ENCODE results near the gene TMEM86B. TPM values are rescaled to one million over a fixed set of nuclear protein-coding genes. Genes with fewer than 3 reads are reported as not detected.

TMEM86B gene, protein sequence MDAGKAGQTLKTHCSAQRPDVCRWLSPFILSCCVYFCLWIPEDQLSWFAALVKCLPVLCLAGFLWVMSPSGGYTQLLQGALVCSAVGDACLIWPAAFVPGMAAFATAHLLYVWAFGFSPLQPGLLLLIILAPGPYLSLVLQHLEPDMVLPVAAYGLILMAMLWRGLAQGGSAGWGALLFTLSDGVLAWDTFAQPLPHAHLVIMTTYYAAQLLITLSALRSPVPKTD
- 10.0 and 12.0 TPM in 2 replicates for total RNA-seq
- long read RNA-seq, partial matches to known transcripts: 0 of 2 reads
- long read RNA-seq, other reads (novel, unspliced or antisense): 0 of 2 reads

DNA sequence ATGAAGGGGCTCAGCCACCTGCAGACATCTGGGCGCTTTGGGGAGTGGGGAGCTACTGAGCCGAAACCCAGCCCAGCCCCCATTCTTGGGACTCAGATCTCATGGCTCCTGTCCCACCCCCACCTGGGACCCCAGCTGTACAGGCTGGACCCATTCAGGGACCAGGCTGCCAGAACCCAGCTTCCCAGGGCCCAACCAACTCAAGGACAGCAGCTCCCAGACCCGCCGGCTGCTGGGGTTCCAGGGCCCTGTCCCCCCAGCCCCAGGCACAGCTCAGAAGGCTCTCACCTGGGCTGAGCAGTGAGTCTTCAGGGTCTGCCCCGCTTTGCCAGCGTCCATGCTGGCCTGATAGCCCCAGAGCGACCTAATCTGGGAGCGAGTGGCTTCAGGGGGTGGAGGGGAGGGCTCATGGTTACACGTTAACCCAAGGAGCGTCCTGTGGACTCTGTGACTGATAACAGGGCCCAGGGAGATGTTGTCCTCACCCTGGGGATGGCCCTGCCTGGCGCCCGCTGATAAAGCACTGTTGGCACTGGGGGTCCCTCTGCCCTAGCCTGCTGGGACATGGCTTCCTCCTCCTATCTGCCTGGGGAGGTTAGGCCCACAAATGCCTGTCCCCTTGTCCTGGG lies at the start of gene TMEM86B:
Gene TMEM86B, minus strand, starts transcription at position 361 of the 629 bp plus-strand sequence. Its CDS starts 22 bp downstream, at position 339.
- no peak for DNase-seq (ENCODE audit: low spot score, unreplicated experiment)
- peaks cover 14% of the 10 kb centered on the region for H3K4me1 Mint-ChIP-seq (ENCODE audit: low read depth)
- TF ChIP-seq, protein P1, sequence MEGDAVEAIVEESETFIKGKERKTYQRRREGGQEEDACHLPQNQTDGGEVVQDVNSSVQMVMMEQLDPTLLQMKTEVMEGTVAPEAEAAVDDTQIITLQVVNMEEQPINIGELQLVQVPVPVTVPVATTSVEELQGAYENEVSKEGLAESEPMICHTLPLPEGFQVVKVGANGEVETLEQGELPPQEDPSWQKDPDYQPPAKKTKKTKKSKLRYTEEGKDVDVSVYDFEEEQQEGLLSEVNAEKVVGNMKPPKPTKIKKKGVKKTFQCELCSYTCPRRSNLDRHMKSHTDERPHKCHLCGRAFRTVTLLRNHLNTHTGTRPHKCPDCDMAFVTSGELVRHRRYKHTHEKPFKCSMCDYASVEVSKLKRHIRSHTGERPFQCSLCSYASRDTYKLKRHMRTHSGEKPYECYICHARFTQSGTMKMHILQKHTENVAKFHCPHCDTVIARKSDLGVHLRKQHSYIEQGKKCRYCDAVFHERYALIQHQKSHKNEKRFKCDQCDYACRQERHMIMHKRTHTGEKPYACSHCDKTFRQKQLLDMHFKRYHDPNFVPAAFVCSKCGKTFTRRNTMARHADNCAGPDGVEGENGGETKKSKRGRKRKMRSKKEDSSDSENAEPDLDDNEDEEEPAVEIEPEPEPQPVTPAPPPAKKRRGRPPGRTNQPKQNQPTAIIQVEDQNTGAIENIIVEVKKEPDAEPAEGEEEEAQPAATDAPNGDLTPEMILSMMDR (IDR thresholded peaks at IDR 0.05; ENCODE audit: unreplicated experiment): no peak
- H3K27ac Mint-ChIP-seq: peak within 1 kb of the TSS; percentile 82
- H3K9me3 Mint-ChIP-seq (ENCODE audit: low read depth): no peaks in the 10 kb centered on the region
- no peaks in the 10 kb centered on the region for H3K27me3 Mint-ChIP-seq
- H3K4me3 Mint-ChIP-seq (ENCODE audit: low read depth): peak within 1 kb of the TSS; percentile 44
- peaks cover 4% of the 10 kb centered on the region for H3K36me3 Mint-ChIP-seq (ENCODE audit: insufficient read depth)

DNA sequence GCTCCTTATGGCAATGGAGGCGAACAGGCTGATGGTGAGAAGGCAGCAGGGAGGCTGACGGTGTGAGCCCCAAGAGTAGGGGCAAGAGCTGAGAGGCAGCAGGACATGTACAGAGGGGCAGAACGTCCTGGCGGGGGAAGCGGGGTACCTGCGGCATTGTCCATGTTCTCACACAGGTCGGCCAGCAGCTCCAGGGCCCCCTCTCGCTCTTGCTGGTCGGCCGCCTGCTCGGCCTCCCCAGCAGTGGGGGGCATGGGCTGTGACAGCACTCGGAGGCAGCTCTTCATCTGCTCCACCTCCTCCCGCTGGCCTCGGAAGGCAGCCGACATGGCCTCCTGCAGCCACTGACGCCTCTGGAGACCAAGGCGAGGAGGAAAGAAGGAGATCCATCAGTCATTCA lies 48.9 kb upstream of the TMEM86B start:
- Mint-ChIP-seq H3K4me1 (ENCODE audit: low read depth) (peaks cover 6% of the 10 kb centered on the region), H3K36me3 (ENCODE audit: insufficient read depth) (peaks cover 7% of the 10 kb centered on the region), H3K9me3 (ENCODE audit: low read depth) (no peaks in the 10 kb centered on the region), H3K27me3 (no peaks in the 10 kb centered on the region), H3K27ac (no peak overlapping the region), H3K4me3 (ENCODE audit: low read depth) (peak overlapping the region; percentile 59)
- DNase-seq (ENCODE audit: low spot score, unreplicated experiment): no peak
- TF ChIP-seq, protein P1 (IDR thresholded peaks at IDR 0.05; ENCODE audit: unreplicated experiment): no peak

DNA sequence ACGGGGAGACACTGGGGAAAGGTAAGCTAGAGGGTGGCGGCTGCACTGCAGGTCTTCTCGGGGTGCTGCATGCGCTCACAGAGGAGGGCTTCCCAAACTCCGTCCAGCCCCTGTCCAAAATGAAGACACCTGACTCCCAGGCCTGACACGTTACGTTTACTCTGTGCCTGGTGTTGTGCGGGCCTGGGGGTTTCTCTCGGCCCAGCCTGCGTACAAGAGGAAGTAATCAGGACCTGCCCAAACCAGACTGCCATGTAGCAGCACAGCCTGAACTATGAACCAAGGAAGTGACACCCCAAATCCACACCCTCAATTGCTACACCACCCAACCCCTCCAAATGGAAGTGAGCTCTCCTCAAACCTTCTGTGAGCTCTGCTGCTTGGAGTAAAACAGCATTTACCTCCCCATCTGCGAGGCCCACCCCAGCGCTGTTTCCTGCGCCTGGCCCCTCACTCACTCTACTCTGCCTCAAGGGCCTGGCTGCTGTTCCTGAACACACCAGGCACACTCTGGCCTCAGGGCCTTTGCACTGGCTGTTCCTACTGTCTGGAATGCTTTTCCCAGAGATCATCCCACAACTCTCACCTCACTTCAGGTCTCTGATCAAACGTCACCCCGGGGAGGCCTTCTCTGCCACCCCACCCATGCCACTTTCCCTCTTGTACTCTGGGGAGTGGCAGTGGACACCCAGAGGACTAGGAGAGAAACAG lies 48.3 kb upstream of the TMEM86B start:
- Mint-ChIP-seq H3K36me3 (ENCODE audit: insufficient read depth) (peaks cover 7% of the 10 kb centered on the region), H3K4me3 (ENCODE audit: low read depth) (peak overlapping the region; percentile 9), H3K9me3 (ENCODE audit: low read depth) (no peaks in the 10 kb centered on the region), H3K27ac (no peak overlapping the region), H3K27me3 (no peaks in the 10 kb centered on the region), H3K4me1 (ENCODE audit: low read depth) (peaks cover 6% of the 10 kb centered on the region)
- TF ChIP-seq, protein P1 (IDR thresholded peaks at IDR 0.05; ENCODE audit: unreplicated experiment): no peak
- DNase-seq (ENCODE audit: low spot score, unreplicated experiment): no peak

DNA sequence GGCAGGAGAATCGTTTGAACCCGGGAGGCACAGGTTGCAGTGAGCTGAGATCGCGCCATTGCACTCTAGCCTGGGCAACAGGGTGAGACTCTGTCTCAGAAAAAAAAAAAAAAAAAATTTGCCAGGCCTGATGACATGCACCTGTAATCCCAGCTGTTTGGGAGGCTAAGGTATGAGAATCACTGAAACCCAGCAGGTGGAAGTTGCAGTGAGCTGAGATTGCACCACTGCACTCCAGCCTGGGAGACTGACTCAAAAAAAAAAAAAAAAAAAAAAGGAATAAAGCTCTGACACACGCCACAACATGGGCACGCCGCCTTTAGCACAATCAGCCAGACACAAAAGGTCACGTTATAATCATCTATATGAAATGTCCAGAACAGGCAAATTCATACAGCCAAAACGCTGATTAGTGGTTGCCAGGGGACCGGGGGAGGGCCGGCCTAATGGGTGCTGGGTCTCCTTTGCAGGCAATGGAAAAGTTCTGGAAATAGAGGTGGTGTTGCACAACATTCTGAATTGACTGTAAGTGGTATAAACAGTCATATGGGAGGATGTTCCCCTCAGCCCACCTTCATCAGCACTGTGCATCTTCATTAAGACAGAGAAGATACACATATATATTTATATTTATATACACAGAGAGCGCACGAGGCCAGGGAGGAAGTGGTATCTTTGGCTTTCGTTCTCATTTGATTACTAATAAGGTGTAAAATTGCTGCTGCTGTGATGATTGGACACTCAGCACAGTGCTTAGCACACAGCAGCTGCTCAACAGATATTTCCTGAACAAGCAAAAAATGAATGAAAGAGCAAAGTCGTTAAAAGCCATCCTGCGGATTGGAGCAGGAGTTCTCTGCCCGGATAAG lies 47.5 kb upstream of the TMEM86B start:
- TF ChIP-seq, protein P1 (IDR thresholded peaks at IDR 0.05; ENCODE audit: unreplicated experiment): no peak
- Mint-ChIP-seq H3K27ac (no peak overlapping the region), H3K27me3 (no peaks in the 10 kb centered on the region), H3K36me3 (ENCODE audit: insufficient read depth) (peaks cover 7% of the 10 kb centered on the region), H3K4me1 (ENCODE audit: low read depth) (peaks cover 6% of the 10 kb centered on the region), H3K4me3 (ENCODE audit: low read depth) (no peak overlapping the region), H3K9me3 (ENCODE audit: low read depth) (no peaks in the 10 kb centered on the region)
- no peak for DNase-seq (ENCODE audit: low spot score, unreplicated experiment)
